Glutamatergic neuron (in vitro differentiated cells): ENCODE data around the gene GTSE1. TPM values are rescaled to one million over a fixed set of nuclear protein-coding genes. Genes with fewer than 3 reads are reported as not detected.

Source experiments
- DNase-seq: peaks from one replicate; pipeline ENCODE4 v3.0.0; 2022
- H3K27ac Mint-ChIP-seq: one replicate; pipeline ENCODE4 v1.8.0; 2020; ENCODE audit warnings: mild to moderate bottlenecking, mixed read lengths, inconsistent platforms; ENCODE audit not compliant: unreplicated experiment
- H3K27me3 Mint-ChIP-seq: one replicate; pipeline ENCODE4 v1.8.0; 2020; ENCODE audit warnings: mild to moderate bottlenecking, moderate library complexity, mixed read lengths, inconsistent platforms; ENCODE audit not compliant: unreplicated experiment
- H3K36me3 Mint-ChIP-seq: one replicate; pipeline ENCODE4 v1.8.0; 2020; ENCODE audit warnings: mild to moderate bottlenecking, mixed read lengths, inconsistent platforms; ENCODE audit not compliant: unreplicated experiment
- H3K4me1 Mint-ChIP-seq: one replicate; pipeline ENCODE4 v1.8.0; 2020; ENCODE audit warnings: mild to moderate bottlenecking, low read depth, mixed read lengths, inconsistent platforms; ENCODE audit not compliant: unreplicated experiment
- H3K4me3 Mint-ChIP-seq: one replicate; pipeline ENCODE4 v1.8.0; 2020; ENCODE audit warnings: mild to moderate bottlenecking, mixed read lengths, inconsistent platforms; ENCODE audit not compliant: unreplicated experiment
- H3K9me3 Mint-ChIP-seq: one replicate; pipeline ENCODE4 v1.8.0; 2020; ENCODE audit warnings: mild to moderate bottlenecking, moderate library complexity, mixed read lengths, inconsistent platforms; ENCODE audit not compliant: unreplicated experiment
- total RNA-seq: library from RNA; stranded (reverse); fragmentation: NEBNext Ultra II Directional; extraction: Animal tissue kit (Norgen Biotek cat#: 25700); gene quantifications from one replicate; pipeline ENCODE4 v1.2.1, GENCODE V29; 2021; ENCODE audit not compliant: unreplicated experiment
- TF ChIP-seq, protein P1 (sequence below): fragments of 200-600 bp; sonication (generic); IDR thresholded peaks from one replicate; pipeline ENCODE4 v1.5.0; 2021; ENCODE audit not compliant: partially characterized antibody, unreplicated experiment

Gene GTSE1
- total RNA-seq, 1 donor from 2014 or later, result 7.5 TPM

DNA sequence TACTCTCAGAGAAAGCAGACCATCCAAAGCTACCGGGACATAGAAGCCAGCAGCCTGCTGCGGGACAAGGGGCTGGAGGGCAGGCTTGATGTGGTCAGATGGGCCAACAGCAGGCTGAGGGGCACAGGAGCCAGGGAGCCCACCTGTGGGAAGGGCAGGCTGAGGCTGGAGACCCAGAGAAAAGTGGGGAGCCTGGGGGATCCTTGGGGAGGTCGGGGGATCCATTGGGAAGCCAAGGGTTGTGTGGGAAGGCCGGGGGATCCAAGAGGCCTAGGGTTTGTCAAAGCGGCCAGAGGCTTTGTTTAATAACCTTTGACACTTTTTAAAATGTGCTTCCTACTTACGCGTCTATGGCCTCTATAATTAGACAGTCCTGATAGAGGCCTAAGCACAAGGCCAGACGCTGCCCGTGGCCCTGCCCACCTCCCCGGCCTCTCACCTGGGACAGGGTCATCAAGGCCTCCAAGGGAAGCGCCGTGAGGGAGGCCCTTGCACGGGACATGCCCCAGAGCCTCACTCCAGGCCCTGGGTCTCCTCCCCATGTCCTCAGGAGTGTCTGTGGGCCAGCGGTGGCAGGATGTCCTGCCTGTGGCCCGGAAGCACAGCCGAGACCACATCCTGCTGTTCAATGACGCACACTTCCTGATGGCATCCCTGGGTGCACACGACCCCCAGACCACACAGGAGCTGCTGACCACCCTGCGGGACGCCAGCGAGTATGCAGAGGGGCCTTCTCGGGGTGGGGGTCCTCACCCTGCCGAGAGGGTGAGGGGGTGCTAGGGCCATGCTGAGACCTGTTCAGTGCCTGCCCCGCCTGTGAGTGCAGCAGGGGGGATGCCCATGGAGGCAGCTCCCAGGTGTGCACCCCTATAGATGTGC is 8.6 kb upstream of the GTSE1 start:
- H3K27me3 Mint-ChIP-seq, result no peaks in the 10 kb centered on the region
- TF ChIP-seq, protein P1, sequence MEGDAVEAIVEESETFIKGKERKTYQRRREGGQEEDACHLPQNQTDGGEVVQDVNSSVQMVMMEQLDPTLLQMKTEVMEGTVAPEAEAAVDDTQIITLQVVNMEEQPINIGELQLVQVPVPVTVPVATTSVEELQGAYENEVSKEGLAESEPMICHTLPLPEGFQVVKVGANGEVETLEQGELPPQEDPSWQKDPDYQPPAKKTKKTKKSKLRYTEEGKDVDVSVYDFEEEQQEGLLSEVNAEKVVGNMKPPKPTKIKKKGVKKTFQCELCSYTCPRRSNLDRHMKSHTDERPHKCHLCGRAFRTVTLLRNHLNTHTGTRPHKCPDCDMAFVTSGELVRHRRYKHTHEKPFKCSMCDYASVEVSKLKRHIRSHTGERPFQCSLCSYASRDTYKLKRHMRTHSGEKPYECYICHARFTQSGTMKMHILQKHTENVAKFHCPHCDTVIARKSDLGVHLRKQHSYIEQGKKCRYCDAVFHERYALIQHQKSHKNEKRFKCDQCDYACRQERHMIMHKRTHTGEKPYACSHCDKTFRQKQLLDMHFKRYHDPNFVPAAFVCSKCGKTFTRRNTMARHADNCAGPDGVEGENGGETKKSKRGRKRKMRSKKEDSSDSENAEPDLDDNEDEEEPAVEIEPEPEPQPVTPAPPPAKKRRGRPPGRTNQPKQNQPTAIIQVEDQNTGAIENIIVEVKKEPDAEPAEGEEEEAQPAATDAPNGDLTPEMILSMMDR, result no peak
- peaks cover 3% of the 10 kb centered on the region for H3K36me3 Mint-ChIP-seq
- H3K4me3 Mint-ChIP-seq, result no peak overlapping the region
- no peak overlapping the region for H3K27ac Mint-ChIP-seq
- peaks cover 1% of the 10 kb centered on the region for H3K9me3 Mint-ChIP-seq
- H3K4me1 Mint-ChIP-seq, result peaks cover 3% of the 10 kb centered on the region
- no peak for DNase-seq

DNA sequence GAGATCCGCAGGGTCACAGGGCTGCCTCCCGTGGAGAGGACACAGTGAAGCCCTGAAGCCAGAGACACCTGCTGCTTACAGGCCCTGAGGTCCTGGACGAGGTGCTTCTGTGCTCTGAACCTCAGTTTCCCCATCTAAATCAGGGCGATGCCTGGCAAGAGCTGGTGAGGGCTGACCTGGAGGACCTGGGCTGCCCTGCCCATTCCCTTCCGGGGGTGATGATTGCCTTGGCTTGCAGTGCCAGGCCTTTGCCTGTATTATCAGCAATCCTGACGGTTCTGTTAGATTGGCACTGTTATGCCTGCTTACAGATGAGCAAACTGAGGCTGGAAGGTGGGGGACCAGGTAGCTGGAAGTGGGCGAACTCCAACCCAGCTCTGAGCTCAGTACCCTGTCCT is 7.8 kb upstream of the GTSE1 start:
- Mint-ChIP-seq H3K4me1 (peaks cover 10% of the 10 kb centered on the region), H3K27me3 (no peaks in the 10 kb centered on the region), H3K9me3 (peaks cover 8% of the 10 kb centered on the region), H3K4me3 (no peak overlapping the region), H3K27ac (no peak overlapping the region), H3K36me3 (peaks cover 3% of the 10 kb centered on the region)
- TF ChIP-seq, protein P1, result no peak
- no peak for DNase-seq

DNA sequence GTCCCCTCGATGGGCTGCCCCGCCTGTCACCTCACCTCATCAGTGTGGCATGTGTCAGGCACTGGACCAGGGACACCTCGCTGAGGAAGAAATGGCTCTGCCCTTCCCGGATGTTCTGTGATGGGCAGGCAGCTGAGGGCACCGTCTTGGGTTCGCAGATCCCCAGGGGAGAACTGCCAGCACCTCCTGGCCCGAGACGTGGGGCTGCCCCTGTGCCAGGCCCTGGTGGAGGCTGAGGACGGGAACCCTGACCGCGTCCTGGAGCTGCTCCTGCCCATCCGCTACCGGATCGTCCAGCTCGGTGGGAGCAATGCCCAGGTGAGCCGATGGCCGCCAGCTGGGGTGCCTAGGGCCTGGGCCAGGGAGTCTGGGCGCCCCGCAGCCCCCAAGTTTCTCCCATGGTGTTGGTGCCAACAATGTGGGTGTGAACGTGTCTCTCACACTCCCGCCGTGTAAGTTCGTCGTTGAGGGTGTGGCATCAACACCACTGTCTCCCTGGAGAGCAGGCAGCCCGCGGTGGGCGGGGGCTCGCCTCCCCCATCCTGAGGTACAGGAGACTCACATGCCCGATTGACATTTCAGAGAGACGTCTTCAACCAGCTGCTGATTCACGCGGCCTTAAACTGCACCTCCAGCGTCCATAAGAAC is 7.3 kb upstream of the GTSE1 start:
- no peak overlapping the region for H3K4me3 Mint-ChIP-seq
- H3K27me3 Mint-ChIP-seq, result no peaks in the 10 kb centered on the region
- H3K4me1 Mint-ChIP-seq, result peaks cover 10% of the 10 kb centered on the region
- no peak overlapping the region for H3K27ac Mint-ChIP-seq
- no peak for DNase-seq
- peaks cover under 1% of the 10 kb centered on the region for H3K36me3 Mint-ChIP-seq
- TF ChIP-seq, protein P1, result no peak
- peaks cover 10% of the 10 kb centered on the region for H3K9me3 Mint-ChIP-seq

DNA sequence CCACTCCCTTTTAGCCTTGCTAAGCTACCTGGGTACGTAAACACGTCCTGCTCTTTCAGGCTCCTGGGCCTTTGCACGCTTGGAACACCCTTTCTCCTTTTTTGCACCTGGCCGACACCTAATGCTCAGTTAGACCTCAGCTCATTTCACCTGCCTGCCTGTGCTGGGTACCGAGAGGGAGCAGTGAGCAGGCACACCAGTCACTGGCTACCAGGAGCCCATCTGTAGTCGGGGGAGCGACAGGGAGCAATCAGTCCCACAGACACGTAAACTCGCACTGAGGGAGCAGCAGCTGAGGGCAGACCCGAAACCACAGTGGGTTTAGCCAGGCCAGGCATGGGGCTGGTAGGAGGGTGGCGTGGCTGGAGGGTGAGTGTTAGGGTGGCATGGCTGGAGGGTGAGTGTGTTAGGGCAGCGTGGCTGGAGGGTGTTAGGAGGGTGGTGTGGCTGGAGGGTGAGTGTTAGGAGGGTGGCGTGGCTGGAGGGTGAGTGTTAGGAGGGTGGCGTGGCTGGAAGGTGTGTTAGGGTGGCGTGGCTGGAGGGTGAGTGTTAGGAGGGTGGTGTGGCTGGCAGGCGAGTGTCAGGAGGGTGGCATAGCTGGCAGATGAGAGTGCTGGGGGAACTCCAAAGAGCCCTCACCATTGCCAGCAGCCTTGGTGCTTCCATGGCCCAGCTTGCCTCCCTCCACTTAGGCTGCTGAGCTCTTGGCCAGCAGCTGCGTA is 6.4 kb upstream of the GTSE1 start:
- no peaks in the 10 kb centered on the region for H3K27me3 Mint-ChIP-seq
- peaks cover 11% of the 10 kb centered on the region for H3K4me1 Mint-ChIP-seq
- DNase-seq, result no peak
- H3K36me3 Mint-ChIP-seq, result no peaks in the 10 kb centered on the region
- H3K9me3 Mint-ChIP-seq, result peaks cover 11% of the 10 kb centered on the region
- no peak overlapping the region for H3K27ac Mint-ChIP-seq
- H3K4me3 Mint-ChIP-seq, result no peak overlapping the region
- TF ChIP-seq, protein P1, result no peak
